Endometrial microvascular endothelial cells (primary cell): ENCODE data around the gene ZNF407. TPM values are rescaled to one million over a fixed set of nuclear protein-coding genes. Genes with fewer than 3 reads are reported as not detected.
"Not testable (repeated sequence)": the region's sequence is repeated elsewhere in the genome, so short reads cannot be mapped to it uniquely, and the experiment has no call there.

ENCODE experiments used
- in situ Hi-C: cut with HindIII; loops from 2 replicates; pipeline ENCODE4 v1.10.0; 2017; ENCODE audit warnings: low sequenced_read_pairs, low pct_unique_long_range_greater_than_20kb; ENCODE audit errors: inconsistent ontology term
- total RNA-seq: library from RNA; depleted of rRNA; stranded (reverse); fragments of >200 nt; gene quantifications from one replicate; pipeline ENCODE4 v1.2.3, GENCODE V29; 2015; ENCODE audit errors: inconsistent ontology term

ZNF407 gene, protein sequence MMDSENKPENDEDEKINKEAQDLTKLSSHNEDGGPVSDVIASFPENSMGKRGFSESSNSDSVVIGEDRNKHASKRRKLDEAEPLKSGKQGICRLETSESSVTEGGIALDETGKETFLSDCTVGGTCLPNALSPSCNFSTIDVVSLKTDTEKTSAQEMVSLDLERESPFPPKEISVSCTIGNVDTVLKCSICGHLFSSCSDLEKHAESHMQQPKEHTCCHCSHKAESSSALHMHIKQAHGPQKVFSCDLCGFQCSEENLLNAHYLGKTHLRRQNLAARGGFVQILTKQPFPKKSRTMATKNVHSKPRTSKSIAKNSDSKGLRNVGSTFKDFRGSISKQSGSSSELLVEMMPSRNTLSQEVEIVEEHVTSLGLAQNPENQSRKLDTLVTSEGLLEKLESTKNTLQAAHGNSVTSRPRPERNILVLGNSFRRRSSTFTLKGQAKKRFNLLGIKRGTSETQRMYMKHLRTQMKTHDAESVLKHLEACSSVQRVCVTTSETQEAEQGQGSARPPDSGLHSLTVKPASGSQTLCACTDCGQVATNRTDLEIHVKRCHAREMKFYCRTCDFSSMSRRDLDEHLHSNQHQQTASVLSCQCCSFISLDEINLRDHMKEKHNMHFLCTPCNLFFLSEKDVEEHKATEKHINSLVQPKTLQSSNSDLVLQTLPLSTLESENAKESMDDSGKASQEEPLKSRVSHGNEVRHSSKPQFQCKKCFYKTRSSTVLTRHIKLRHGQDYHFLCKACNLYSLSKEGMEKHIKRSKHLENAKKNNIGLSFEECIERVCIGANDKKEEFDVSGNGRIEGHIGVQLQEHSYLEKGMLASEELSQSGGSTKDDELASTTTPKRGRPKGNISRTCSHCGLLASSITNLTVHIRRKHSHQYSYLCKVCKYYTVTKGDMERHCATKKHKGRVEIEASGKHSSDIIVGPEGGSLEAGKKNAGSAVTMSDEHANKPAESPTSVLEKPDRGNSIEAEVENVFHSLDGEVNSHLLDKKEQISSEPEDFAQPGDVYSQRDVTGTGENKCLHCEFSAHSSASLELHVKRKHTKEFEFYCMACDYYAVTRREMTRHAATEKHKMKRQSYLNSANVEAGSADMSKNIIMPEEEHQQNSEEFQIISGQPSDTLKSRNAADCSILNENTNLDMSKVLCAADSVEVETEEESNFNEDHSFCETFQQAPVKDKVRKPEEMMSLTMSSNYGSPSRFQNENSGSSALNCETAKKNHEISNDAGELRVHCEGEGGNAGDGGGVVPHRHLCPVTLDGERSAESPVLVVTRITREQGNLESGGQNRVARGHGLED (N-terminal part only)
- total RNA-seq, result 8.7 TPM

DNA sequence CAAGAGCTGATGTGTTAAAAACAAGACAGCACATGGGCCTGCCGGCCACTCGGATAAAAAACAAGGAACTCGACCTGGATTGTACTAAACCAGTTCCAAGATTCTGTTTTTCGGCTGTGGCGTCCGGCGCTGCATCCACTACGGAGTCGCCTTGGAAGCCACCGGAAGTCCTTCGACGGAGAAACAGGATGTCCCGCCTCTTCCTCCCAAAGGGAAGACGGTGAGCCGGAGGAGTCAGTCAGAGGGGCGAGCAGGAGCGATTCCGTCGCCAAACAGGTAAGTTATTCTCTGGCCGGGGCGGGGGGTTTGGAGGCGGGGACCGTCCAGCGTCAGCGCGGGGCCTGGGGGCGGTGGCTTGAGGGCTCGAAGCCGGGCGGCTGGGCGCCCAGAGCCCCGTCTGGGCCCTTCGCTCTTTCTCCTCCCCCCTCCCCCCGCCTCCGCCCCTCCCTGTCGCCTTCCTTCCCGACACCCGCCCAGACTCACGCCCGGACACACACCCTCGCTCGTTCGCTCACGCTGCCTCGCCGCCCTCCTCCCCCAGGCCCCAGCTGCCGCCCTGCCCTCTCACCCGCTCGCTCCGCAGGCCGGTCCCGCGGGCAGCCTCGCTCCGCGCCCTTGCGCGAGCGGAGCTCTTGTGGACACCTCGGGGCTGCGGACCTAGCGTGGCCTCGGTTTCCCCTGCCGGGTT, at the start of gene ZNF407:
Gene ZNF407 (plus strand): TSS at position 209 of the 688 bp plus-strand sequence. CDS start 33,150 bp downstream, outside the sequence.
- in situ Hi-C loops, result no loop called here

DNA sequence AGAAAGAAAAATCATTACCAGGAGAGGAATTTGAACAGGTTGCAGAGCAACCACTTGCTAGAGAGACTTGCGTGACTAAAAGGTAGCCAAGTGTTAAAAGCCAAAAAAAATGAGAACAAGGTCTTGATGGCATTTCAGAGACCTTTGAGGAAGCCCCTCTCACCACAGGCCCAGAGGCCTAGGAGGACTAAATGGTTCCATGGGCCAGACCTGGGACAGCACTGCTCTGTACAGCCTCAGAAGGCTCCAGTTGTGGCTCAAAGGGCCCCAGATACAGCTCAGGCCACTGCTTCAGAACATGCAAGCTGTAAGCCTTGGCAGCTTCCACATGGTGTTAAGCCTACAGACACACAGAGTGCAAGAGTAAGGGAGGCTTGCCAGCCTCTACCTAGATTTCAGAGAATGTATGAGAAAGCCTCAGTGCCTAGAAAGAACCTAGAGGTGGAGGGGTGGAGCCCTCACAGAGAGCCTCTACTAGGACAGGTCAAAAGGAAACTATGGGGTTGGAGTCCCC, 48.0 kb upstream of the ZNF407 start:
- in situ Hi-C loops, result no loop called here

DNA sequence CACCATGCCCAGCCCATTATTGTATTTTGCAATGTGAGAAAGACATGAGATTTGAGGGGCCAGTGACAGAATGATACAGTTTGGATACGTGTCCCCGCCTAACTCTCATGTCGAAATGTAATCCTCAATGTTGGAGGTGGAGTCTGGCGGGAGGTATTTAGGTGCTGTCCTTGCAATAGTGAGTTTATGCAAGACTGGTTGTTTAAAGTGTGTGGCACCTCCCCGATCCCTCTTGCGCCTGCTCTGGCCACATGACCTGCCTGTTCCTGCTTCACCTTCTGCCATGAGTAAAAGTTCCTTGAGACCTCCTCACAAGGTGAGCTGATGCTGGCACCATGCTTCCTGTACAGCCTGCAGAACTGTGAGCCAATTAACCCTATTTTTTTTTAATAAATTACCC, 46.8 kb upstream of the ZNF407 start:
- in situ Hi-C loops, result no loop called here

DNA sequence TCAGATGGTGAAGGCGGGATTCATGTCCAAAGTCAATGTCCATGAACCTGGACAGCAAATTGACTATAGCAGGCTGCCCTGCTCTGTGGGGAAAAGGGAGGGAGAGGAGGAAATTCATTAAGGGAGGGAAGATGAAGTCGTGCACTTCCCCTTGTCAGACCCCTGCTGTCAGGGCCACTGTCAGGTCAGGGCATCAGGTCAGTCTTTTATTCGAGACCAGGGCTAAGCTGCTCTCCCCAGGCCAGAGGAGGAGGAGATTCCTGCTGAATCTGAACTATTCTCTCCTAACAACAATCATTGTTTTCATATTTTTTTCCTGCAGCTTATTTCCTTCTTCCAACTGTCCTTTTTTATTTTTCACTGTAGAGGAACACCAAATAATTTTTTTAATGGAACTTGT, 46.2 kb upstream of the ZNF407 start:
- in situ Hi-C loops, result no loop called here

DNA sequence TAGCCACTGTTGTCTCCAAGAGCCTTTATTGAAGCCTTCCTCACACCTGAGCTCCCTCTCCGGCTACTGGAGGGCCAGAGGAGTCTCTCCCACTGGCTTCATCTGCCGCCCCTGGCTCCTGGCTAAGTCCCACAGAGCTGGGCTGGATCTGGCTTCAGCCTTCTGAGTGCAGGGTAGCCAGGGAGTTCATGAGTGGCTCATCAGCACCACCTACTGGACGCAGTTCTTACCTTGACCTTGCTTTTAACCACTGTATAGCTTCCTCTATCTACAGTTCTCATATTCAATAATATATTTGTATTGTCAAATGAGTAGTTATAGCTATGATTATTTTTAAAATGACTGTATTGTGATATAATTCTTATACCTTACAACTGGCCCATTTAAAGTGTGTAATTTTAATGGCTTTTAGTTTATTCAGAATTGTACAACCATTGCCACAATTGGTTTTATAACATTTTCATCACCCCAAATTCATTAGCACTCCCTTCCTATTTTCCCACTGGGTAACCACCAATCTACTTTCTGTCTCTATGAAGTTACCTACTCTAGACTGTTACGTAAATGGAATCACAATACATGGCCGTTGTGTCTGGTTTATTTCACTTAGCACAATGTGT, 45.6 kb upstream of the ZNF407 start:
- in situ Hi-C loops, result no loop called here

DNA sequence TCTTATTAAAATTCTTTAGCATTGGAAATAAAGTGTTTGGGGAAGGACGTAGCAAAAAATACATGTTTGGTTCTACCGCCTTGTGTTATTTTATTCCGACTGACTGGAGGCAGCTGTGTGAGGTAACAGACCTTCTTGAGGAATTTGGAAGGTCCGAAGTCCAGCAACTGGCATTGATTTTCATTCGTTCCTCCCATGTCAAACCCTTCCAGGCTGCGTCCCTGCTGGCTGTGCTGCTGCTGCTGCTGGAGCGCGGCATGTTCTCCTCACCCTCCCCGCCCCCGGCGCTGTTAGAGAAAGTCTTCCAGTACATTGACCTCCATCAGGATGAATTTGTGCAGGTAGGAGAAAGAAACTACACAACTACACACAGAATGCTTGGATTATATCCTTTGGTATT, 41.5 kb upstream of the ZNF407 start:
- in situ Hi-C loops, result no loop called here

DNA sequence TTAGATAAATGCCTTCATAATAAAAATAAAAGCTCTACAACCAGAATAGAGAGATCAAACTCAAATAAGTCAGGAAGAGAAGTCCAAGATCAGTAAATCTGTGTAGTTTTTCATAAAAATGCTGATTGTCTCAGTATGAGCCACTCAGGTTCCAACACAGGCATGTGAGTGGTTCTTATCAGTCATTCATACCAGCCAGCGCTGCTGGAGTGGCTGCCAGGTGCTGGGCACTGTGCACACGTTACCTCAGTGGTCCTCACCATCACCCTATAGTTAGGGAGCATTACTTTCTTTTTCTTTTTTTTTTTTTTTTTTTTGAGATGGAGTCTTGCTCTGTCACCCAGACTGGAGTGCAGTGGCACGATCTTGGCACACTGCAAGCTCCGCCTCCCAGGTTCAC, 39.6 kb upstream of the ZNF407 start:
- in situ Hi-C loops, result no loop called here

DNA sequence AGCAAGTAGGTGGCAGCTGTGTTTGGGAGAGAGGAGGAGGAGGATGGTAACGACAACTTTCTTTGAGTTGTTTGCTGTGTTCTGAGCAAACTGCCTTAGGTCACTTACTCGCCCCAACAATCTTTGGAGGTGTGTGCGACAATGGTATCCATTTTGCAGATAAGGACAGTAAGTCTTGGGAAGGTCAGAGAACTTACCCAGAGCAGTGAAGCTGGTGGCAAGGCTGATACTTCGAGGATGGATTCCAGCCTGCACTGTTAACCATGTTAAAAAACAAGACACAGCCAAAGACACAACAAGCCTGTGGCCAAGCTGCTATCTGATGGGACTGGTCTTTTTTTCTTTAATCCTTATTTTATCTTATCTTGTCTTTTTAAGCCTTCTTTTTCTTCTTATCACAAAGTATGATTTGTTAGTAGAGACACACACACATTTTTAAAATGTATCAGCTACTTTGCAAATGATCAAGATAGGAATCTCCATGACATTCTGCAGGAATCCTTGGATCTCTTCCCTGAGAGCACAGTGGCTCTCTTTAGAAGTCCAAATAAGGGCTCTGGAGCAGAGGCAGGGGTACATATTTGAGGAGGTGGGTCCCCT, 35.4 kb upstream of the ZNF407 start:
- in situ Hi-C loops, result no loop called here

DNA sequence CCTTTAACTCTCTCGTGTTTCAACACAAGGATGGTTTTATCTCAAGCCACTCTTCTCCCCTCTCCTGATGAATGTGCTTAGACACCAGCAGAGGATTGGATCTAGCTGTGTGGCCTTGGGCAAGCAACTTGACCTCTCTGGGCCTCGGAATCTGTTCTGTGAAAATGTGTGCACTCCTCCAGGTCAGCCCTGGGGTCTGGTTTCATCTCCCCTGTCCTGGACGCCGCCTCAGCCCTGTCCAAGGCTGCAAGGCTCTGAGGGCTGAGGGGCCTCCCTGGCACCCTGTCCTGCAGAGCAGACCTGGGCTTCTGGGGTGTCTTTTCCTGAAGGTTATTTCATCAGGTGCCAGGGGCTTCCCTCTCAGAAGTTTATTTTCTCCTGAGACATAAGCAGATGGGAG, 34.9 kb upstream of the ZNF407 start:
- in situ Hi-C loops, result no loop called here

DNA sequence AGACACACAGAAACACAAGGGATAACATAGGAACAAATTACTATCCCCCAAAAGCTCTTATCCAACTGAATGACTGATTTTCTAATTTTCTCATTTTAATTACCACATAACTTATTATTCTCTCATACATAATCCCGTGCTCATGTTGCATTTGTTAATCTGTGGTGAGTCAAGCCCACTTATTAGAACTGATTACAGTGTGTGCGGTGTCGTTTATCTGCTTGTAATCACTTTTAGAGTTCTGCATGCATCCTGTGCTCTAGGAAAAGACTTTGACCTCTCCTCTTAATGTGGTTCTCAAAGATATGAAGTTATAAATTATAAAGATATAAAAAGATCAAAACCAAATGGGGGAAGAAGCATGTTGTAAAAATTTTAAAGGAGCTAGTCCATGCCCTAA, 33.7 kb upstream of the ZNF407 start:
- in situ Hi-C loops, result no loop called here

DNA sequence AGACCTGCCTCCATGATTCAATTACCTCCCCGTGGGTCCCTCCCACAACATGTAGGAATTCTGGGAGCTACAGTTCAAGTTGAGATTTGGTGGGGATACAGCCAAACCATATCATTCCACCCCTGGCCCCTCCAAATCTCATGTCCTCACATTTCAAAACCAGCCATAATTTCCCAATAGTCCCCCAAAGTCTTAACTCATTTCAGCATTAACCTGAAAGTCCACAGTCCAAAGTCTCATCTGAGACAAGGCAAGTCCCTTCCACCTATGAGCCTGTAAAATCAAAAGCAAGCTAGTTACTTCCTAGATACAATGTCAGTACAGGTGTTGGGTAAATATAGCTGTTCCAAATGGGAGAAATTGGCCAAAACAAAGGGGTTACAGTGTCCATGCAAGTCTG, 32.5 kb upstream of the ZNF407 start:
- in situ Hi-C loops, result not testable (repeated sequence)

DNA sequence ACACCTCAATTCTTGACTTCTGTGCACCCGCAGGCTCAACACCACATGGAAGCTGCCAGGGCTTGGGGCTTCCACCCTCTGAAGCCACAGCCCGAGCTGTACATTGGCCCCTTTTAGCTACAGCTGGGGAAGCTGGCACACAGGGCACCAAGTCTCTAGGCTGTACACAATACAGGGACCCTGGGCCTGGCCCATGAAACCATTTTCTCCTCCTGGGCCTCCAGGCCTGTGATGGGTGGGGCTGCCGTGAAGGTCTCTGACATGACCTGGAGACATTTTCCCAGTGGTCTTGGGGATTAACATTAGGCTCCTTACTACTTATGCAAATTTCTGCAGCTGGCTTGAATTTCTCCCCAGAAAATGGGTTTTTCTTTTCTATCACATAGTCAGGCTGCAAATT, 31.7 kb upstream of the ZNF407 start:
- in situ Hi-C loops, result not testable (repeated sequence)

DNA sequence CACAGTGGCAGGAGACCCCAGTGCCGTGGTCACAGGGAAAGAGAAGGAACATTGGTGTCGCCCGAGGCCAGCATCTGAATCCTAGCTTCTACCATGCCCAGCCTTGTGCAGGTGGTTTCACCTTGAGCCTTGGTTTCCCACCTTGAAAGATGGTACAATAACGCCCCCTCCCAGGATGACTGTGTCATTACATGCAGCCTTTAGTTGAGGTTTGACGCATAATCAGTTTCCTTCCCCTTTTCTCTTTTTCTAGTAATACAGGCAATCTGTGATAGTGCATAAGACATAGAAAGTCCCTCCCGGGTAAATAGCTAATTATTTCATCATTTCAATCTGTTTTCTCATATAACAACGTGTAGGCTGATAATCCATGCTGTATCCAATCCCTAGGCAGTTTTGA, 29.8 kb upstream of the ZNF407 start:
- in situ Hi-C loops, result no loop called here

DNA sequence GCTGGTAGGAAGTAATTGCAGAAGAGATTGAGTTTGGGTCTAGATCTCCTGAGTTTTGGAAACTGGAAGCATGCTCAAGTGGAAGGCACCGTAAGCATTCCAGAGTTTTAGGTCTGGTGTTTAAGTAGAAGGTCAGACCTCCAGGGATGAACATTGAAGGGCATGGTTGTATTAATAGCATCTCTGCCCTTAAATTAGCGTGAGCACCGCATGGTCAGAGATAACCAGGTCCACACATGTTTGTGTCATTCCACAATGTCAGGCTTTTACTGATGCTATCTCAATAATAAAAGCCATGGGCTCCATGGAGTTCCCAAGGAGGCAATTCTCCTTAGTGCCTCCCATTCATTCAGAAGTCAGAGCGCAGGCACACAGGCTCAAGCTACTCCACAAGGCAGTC, 28.3 kb upstream of the ZNF407 start:
- in situ Hi-C loops, result no loop called here

DNA sequence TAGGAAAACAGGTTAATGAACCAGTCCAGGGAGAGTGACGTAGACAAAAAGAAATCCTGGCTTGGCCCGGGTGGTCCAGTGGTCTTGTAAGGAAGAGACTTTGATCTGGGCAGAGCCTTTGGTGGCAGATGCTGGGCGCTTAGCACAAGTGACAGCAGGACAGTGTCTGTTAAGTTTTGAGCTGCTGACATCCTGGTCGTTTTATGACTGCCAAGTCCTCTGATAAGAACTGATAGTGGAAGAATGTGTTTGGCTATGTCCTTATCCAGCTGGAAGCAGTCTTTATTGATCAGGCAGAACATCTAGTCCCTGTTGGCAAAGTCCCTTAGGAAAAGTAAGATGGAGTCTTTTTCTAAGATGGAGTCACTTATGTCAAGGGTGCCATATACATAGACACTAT, 27.4 kb upstream of the ZNF407 start:
- in situ Hi-C loops, result no loop called here

DNA sequence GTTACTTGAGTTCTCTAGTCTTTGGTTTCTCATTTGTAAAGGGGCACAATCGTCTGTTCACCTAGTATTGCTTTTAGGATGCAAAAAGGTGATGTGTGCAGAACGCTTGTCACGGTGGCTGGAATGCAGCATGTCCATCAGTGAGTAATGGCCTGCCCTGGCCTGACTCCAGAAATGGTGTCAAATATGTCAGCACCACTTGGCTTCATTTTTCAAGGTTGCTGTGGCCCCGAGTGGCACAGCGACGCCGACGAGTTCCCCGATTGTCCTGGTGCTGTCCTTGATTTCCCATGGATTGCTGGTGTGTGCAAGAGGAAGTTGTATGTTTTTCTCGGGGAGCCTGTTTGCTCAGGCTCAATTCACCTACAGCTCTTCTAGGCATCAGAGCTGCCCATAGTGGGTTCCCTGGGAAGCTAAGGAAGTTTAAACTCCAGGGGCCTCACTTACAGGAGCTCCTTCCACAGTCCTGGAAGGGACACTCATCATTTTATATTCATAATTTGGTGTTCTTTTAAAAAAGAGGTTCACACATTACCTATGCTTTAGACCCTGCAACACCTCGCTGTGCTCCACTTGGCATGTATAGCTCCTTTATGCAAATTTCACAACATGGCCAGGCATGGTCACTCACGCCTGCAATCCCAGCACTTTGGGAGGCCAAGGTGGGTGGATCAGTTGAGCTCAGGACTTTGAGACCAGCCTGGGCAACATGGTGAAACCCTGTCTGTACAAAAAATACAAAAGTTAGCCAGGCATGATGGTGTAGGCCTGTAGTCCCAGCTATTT, 25.6 kb upstream of the ZNF407 start:
- in situ Hi-C loops, result no loop called here

DNA sequence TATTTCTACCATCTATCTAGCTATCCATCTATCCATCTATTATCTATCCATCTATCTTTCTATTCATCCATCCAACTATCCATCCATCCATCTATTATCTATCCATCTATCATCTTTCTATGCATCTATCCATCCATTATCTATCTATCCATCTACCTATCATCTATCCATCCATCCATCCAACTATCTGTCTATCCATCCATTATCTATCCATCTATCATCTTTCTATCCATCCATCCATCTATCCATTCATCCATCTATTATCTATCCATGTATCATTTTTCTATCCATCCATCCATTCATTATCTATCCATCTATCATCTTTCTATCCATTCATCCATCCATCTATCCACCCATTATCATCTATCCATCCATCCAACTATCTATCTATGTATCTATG, 24.6 kb upstream of the ZNF407 start:
- in situ Hi-C loops, result no loop called here
